AG08395 (cell line): Measurements from ENCODE around the gene WASF2.

Source experiments
- DNase-seq: peaks from one replicate; pipeline ENCODE4 v3.0.0; 2012; ENCODE audit warnings: mixed read lengths, low spot score

Gene WASF2

GRCh38 chr1:27374362-27375086 is 115.4 kb downstream of the WASF2 start, which contains the start of gene FCN3:
TSS of gene FCN3 (minus strand) at chr1:27374824. CDS start at chr1:27374818, 6 bp downstream.
- no peak for DNase-seq

- no peak for DNase-seq
Measured at GRCh38 chr1:27372808-27373690, 116.9 kb downstream of the WASF2 start.

GRCh38 chr1:27372022-27372807 is 117.8 kb downstream of the WASF2 start:
- DNase-seq = no peak

GRCh38 chr1:27368869-27369582 is 120.9 kb downstream of the WASF2 start:
- DNase-seq = no peak

GRCh38 chr1:27367160-27367650 is 122.8 kb downstream of the WASF2 start:
- DNase-seq = no peak

- peak; percentile 86 for DNase-seq
Measured at GRCh38 chr1:27366411-27367159, 123.4 kb downstream of the WASF2 start, which contains the start of gene MAP3K6. TSS of gene MAP3K6 (minus strand) at chr1:27366961. CDS start at chr1:27366597, 364 bp downstream.

GRCh38 chr1:27366113-27366410 is 123.9 kb downstream of the WASF2 start:
- peak; percentile 71 for DNase-seq

- peak; percentile 97 for DNase-seq
Measured at GRCh38 chr1:27365372-27366112, 124.4 kb downstream of the WASF2 start.

- no peak for DNase-seq
Measured at GRCh38 chr1:27364696-27365371, 125.1 kb downstream of the WASF2 start.

GRCh38 chr1:27363766-27364695 is 125.9 kb downstream of the WASF2 start:
- DNase-seq = no peak

- DNase-seq = no peak
Measured at GRCh38 chr1:27361553-27361952, 128.4 kb downstream of the WASF2 start.

- no peak for DNase-seq
Measured at GRCh38 chr1:27361044-27361402, 128.9 kb downstream of the WASF2 start.

- DNase-seq = no peak
Measured at GRCh38 chr1:27360159-27361043, 129.6 kb downstream of the WASF2 start.

GRCh38 chr1:27359822-27360158 is 130.2 kb downstream of the WASF2 start:
- DNase-seq = no peak

- no peak for DNase-seq
Measured at GRCh38 chr1:27358928-27359313, 131.0 kb downstream of the WASF2 start.

- no peak for DNase-seq
Measured at GRCh38 chr1:27358038-27358927, 131.7 kb downstream of the WASF2 start.
